HCEC 1CT (cell line): ENCODE measurements around the gene TTLL3.

ENCODE experiments used
- DNase-seq: peaks from one replicate; pipeline ENCODE4 v3.0.0-alpha.2; 2017

TTLL3 gene

DNA sequence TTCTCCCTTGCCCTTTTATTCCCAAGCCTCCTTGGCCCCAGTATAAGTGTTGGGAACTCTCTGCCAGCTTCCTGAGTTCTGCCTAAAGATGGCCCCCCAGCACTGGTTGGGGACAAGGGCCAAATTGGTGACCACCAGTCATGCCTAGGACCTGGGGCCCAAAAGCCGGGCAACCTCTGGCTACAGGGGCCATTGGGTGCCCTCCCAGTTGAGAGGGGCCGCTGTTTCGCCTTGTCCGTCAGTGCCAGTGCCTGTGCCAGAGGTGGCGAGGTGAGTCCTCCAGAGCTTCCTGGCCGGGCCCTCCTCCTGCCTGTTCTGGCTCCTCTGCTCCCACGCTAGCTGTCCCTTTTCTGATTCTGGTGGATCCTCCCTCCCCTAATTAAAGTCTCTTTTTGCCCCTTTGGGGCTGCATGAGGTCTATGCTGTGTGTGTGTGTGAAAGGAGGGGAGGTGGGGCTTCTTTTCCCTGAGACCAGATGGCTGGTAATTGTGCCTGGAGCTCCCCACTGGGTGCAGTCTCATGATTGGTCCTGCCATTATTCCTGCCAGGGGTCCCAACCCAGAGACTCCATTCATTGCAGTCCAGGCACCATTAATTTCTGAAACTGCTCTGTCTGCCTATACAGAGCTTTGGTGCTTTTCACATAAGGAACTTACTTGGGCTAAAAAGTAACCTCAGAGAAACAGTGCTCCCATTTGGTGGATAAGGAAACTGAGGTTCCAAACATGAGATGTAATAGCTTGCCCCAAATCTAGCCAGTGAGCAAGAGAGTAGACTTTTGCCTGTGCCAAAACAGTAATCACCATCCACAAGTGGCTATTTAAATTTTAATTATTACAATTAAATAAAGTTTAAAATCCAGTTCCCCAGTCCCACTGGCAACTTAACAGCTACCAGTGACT lies 3.1 kb upstream of the TTLL3 start:
- DNase-seq = no peak

DNA sequence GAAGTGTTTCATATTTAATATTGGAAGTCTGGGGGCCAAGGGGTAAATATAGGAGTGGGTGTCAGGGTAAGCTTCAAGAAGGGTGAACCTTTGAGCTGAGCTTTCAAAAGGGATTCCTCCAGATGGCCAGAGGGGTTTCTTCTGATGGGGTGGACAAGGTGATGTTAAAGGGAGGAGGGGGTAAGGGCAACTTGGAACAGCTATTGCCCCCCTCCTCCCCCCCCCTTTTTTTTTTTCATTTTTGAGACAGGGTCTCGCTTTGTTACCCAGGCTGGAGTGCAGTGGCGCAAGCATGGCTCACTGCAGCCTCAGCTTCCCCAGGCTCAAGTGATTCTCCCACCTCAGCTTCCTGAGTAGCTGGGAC lies 2.1 kb upstream of the TTLL3 start:
- no peak for DNase-seq

DNA sequence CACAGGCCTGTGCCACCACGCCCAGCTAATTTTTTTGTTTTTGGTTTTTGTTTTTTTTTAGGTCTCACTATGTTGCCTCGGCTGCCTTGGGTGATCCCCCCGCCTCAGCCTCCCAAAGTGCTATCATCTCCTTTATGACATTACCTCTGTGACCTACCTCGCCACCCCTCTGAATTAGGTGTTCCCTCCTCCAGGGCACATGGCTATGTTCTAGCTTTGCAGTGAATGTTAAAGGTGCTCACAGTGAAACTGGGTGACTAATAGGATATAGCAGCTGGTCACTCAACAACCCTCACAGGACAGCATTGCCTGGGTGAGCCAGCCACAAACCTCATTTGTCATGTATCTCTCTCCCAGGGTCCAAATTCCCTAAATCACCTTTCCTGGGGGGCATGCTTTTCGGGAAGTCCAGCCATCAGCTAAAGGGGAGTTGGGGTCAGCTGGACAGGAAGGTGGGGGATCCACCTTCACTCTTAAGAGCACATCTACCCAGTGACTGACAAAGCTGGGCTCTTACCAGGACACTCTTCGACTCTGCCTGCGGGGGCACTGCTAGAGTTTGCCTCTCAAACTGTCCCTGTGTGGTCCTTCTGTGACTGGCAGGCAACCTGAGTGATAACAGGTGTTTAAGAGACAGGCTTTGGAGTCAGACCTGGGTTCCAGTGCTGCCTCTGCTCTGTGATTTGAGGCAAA lies 1.6 kb upstream of the TTLL3 start:
- DNase-seq = peak; percentile 47

DNA sequence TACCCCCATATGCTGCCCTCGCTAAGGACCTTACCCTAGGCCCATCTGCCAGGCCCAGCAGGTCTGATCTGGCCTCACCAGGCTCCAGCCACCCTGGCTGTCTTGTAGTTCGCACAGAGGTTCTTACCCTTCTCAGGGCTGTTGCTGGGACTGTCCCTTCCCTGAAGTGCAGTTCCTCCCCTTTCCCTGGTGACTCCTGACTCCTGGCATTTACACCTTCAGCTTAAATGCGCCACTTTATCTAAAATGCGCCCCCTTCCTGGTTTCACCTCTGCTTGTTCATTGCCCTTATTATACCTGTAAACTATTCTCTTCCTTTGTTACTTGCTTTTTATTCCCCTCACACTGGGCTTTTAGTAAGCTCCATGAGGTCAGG lies 835 bp upstream of the TTLL3 start:
- no peak for DNase-seq

DNA sequence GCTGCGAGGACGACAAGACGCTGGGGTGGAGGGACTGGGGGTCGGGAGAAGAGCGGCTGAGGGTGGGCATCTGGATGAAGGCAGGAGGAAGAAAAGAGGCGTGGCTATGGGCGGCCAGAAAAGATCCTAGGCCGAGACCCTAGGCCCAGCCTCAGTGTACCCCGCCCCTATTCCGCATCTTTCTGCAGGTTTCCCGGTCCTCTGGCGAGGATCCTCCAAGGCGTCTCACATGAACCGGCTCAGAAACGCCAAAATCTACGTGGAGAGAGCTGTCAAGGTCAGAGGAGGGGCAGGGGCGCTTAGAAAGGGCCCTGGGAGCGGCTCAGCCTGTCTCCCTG lies 340 bp downstream of the TTLL3 start:
- no peak for DNase-seq

DNA sequence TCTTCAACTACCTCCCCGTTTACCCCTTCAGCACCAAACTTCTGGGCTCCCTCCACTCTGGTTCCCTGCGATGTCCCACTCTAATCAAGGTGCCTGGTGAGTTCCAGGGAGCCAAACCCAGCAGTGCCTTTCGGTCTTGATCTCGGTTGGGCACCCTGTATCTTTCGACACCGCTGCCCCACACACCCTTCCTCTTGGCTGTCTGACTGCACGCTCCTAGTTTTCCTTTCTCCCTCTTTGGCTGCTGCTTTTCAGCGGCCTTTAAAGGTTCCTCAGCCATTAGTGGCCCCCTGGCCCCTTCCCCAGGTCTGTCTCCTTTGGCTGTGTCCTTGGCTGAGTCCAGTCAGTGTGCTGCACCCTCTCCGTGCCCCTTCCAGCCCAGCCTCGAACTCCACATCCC lies 784 bp downstream of the TTLL3 start:
- no peak for DNase-seq

DNA sequence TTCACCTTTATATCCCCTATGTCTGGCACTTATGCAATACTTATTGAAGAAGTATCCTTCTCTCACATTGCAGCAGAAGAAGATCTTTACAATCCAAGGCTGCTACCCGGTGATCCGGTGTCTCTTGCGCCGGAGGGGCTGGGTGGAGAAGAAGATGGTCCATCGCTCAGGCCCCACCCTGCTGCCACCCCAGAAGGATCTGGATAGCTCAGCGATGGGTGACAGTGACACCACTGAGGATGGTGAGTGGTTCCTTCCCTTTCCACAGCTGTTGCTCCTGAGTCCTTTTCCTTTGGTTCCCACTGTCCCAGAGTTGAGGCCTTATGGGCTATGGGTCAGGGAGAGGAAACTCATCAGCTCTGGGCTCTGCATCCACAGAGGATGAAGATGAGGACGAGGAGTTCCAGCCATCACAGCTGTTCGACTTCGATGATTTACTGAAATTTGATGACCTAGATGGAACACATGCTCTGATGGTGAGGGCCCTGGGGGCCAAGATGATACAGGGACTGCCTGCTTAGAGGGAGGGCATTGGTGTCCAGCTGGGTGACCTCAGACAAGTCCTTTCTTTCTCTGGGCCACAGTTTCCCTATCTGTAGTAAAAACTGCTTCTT lies 2.9 kb downstream of the TTLL3 start:
- DNase-seq = no peak

DNA sequence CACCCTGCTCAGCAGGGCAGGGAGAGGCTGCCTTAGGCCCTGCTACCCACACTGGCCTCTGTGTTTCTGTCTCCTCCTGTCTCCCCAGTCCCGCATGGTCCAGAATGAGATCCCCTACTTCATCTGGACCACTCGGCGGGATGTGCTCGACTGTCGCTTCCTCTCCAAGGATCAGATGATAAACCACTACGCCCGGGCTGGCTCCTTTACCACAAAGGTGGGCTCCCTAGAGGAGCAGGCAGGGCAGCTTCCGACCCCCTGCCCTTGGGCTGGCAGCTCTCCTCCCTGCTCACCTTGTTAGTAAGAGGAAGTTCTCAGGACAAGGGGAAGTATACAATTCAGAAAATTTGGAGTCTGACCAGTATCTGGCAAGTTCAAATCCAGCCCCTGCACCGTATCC lies 5.9 kb downstream of the TTLL3 start:
- DNase-seq = no peak

DNA sequence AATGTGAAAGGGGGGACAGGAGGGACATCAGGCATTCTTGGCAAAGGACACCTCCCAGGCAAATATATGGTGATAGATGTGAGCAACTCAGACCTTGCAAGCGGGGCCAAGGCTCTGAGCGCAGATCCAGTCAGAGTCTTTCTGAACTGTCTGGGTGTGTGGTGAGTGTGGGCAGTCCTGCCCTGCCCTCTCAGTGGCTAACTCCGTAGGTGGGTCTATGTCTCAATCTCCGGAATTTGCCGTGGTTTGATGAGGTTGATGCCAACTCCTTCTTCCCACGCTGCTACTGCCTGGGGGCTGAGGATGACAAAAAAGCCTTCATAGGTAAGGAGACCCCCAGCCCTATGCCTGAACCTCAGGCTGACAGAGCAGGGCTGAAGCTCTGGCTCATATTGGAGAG lies 7.4 kb downstream of the TTLL3 start:
- DNase-seq = no peak

DNA sequence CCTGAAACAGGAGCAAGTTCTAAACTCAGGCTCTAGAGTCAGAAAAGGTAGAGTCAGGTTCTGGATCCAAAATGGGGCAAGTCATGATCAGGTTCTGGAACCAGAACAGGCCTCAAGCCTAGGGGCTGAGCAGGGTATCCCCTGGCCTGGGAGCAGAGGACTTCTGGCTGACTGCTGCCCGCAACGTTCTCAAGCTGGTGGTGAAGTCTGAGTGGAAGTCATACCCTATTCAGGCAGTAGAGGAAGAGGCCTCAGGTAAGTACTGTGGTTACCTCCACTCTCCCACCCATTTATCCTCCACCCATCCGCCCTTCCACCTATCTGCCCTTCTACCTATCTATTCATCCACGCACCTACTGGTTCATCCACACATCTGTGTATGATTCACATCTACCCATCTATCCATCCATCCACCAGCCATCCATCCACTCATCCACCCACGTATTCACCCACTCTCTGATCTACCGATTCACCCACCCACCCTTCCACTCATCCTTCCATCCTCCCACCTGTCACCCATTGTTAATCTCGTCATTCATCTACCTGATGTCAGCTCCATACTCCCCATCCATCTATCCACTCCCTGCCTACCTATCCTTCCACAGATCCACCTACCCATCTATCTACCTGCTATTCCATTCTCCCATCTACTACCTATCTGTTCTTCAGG lies 8.7 kb downstream of the TTLL3 start:
- DNase-seq = no peak

DNA sequence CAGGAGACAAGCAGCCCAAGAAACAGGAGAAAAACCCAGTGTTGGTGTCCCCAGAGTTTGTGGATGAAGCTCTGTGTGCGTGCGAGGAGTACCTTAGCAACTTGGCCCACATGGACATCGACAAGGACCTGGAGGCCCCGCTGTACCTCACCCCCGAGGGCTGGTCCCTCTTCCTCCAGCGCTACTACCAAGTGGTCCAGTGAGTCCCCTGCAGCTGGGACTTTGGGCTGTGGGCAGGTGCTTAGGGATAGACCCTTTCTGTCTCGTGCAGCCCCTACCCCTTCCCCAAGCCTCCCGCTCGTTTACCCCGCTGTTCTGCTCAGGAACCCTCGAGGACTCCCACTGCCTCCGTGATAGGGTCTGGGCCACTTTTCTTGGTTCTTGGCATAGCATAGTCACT lies 10.5 kb downstream of the TTLL3 start:
- DNase-seq = no peak

DNA sequence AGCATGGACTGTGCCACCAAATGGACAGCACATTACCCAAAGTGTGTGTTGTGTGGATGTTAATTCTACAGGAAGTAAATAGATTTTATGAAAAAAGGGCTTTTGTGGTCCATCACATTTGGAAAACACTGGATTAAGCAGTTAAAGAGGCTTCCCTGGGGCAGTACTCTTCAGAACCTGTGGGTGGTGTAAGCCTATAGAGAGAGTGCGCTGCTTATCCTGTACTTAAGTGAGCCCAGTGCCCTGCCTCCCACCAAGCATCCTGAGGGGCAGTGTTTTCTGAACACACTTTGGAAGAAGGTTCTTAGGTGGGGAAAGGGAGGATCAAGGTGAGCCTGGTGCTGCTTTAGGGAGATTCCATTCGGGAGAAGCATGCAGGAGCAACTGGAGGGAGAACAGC lies 10.9 kb downstream of the TTLL3 start:
- DNase-seq = peak; percentile 31

DNA sequence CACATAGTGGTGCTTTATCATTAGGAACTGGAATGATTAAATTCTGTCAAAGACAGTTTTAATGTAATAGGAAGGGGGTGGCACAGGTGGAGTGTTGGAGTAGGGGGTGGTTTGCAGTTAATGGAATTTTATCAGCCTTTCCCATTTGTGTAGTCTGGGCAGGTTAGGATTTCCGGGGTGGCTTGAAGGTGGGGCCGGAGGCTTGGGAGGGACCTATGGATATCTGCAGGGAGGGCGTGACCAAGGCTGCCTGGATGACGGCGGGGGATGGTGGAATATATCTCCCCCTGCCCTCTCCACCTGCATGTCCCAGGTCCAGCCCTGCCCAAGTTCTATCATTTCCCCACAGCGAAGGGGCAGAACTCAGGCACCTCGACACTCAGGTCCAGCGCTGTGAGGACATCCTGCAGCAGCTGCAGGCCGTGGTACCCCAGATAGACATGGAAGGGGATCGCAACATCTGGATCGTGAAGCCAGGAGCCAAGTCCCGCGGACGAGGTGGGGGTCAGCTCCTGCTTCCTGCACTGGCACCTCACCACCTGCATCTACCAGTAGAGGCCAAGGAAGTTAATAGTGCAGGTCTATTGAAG lies 15.5 kb downstream of the TTLL3 start:
- no peak for DNase-seq

DNA sequence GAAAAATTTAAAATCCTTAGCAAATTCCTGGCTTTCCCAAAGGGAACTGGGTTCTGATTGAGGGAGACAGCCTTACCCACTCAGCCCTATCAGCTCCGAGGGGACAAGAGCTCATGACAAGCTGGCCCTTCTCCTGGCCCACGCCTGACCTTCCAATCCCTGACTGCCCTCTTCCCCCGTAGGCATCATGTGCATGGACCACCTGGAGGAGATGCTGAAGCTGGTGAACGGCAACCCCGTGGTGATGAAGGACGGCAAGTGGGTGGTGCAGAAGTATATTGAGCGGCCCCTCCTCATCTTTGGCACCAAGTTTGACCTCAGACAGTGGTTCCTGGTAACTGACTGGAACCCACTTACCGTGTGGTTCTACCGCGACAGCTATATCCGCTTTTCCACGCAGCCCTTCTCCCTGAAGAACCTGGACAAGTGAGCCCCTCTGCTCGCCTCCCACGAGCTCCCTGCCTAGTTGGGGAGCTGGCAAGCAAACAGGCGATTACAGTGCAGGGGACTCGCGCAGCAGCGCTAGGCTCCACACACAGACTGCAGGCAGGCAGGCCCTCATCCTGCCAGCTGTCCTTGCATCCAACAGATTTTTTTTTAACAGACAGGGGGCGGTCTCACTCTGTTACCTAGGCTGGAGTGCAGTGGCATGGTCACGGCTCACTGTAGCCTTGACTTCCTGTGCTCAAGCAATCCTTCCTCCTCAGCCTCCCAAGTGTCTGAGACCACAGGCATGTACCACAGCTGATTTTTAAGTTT lies 16.9 kb downstream of the TTLL3 start:
- no peak for DNase-seq

DNA sequence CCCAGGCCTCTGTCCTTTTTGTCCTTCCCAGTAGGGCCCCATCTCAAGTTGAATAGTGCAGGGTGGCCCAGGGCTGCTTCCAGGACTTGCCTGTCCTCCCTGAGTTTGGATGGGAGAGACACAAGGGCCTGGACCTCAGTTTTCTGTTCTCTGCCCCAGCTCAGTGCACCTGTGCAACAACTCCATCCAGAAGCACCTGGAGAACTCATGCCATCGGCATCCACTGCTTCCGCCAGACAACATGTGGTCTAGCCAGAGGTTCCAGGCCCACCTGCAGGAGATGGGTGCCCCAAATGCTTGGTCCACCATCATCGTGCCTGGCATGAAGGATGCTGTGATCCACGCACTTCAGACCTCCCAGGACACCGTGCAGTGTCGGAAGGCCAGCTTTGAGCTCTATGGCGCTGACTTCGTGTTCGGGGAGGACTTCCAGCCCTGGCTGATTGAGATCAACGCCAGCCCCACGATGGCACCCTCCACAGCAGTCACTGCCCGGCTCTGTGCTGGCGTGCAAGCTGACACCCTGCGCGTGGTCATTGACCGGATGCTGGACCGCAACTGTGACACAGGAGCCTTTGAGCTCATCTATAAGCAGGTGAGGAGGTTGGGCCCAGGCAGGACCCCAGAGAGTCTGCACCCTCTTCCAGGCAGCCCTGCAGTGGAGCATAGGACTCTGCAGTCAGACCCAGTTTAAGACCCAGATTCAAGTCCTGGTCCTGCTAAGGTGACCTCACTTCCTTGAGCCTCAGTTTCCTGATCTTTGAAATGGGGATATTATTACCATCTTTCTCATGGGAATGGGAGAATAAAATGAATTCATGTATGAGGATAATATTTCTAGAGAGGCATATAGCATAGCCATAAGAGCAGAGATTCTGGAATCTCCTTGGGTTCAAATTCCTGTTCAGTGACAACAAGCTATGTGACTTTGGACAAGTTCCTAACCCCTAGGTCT lies 19.0 kb downstream of the TTLL3 start:
- DNase-seq = no peak

DNA sequence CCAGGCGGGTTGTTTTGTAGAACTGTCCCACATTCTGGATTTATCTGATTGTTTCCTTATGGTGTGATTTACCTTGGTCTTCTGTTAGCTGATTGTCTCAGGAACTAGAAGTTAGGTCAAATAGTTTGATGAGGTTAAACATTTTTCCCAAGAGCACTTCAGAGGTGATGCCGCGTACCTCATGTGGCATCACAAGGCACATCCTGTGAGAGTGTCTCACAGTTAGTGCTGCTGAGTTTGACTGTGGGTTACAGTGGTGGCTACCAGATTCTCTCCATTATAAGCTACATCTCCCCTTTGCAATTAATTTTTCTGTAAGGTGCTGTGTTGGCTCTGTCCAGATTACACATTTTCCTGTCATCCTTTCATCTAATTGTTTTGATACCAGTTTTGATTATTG lies 21.2 kb downstream of the TTLL3 start:
- DNase-seq = no peak

DNA sequence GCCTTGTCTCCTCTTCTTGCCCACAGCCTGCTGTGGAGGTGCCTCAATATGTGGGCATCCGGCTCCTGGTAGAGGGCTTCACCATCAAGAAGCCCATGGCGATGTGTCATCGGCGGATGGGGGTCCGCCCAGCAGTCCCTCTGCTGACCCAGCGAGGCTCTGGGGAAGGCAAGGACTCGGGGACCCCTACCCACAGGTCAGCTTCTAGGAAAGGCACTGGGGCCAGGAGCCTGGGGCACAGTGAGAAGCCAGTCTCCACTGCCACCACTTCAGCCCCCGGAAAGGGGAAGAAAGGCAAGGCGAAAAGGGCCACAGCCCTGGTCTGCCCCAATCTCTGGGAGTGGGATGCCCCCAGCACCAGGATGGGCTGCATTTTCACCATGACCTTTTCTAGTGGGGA lies 23.0 kb downstream of the TTLL3 start:
- DNase-seq = no peak

DNA sequence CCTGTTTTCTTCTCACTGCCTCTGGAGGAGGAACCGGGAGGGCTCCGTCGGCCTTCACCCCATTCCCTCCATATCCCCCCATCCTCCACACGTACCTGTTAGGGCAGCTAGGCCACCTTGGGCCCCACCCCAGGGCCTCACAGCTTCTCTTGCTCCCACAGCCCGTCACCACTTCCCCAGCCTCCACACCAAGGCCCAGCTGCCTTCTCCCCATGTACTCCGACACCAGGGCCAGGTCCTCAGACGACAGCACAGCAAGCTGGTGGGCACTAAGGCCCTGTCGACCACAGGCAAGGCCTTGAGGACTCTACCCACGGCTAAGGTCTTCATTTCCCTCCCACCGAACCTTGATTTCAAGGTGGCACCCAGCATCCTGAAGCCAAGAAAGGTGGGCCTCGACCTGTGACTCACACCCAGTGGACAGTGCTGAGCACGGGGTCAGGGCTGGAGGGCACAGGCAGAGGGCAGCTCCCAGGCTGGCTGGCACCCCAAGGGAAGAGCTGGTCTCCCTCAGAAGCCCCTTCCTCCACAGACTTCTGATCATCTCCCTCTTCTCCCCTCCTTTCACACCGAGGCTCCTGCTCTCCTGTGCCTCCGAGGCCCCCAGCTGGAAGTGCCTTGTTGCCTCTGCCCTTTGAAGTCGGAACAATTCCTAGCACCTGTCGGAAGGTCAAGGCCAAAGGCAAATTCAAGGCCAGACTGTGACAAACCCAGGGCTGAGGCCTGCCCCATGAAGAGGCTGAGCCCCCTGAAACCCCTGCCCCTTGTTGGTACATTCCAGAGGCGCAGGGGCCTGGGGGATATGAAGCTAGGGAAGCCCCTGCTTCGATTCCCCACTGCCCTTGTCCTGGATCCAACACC lies 24.7 kb downstream of the TTLL3 start:
- no peak for DNase-seq

DNA sequence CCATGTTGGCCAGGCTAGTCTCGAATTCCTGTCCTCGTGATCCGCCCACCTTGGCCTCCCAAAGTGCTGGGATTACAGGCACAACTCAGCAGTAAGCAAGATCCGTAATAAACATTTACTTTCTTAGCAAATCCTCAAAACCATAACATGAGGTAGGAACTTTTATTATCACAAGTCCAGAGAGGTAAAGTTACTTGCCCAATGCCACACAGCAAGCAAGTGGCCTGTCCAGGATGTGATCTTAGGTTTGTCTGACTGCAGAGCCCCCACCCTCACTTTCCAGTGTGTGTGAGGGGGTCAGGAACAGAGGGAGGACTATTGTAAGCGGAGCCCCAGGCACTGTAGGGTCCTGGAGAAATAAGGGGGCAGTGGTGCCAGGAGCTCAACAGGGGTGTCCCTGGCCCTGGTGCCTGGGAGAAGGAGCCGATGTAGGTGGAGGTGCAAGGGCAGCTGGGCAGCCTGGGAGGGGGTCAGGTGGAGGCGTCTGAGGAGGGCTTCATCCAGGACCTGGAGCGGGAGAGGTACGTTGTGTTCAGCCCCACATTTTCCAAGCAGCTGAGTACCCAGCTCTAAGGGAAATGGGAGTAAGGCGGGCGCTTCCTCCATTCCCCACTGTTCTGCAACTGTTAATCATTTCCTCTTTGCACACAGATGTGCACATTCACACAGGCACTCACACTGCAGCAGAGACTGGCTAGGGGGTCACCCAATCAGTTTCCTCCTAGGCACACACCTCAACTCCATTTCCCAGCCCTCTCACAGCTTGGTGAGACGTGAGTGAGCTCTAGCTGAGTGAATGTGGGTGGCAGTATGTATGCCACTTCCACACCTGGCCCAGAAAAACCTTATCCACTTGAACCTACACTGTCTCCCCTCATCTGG lies 27.9 kb downstream of the TTLL3 start:
- DNase-seq = no peak
